Medulla oblongata (tissue), 1 donor: ENCODE measurements around the gene RAP1GAP.
"Not testable (repeated sequence)": the region's sequence is repeated elsewhere in the genome, so short reads cannot be mapped to it uniquely, and the experiment has no call there.

Experiments
- DNase-seq: peaks from one replicate; pipeline ENCODE4 v3.0.0-alpha.2; 2015; ENCODE audit errors: extremely low spot score

The RAP1GAP gene

GRCh38 chr1:21644348-21644747 is 24.8 kb downstream of the RAP1GAP start:
- DNase-seq, result no peak

- no peak for DNase-seq
These were observed 25.5 kb downstream of the RAP1GAP start for GRCh38 chr1:21643624-21644023.

- DNase-seq, result no peak
These were observed 27.0 kb downstream of the RAP1GAP start for GRCh38 chr1:21641967-21642739.

- DNase-seq, result no peak
These were observed 27.6 kb downstream of the RAP1GAP start for GRCh38 chr1:21641537-21641936.

GRCh38 chr1:21641076-21641475 is 28.1 kb downstream of the RAP1GAP start:
- DNase-seq, result no peak

GRCh38 chr1:21640653-21641052 is 28.5 kb downstream of the RAP1GAP start:
- DNase-seq, result no peak

- DNase-seq, result no peak
These were observed 29.5 kb downstream of the RAP1GAP start for GRCh38 chr1:21639594-21640041.

GRCh38 chr1:21638531-21639341 is 30.4 kb downstream of the RAP1GAP start:
- no peak for DNase-seq

- no peak for DNase-seq
These were observed 31.6 kb downstream of the RAP1GAP start for GRCh38 chr1:21637514-21637913.

- no peak for DNase-seq
These were observed 33.1 kb downstream of the RAP1GAP start for GRCh38 chr1:21636029-21636428.

GRCh38 chr1:21634806-21635535 is 34.2 kb downstream of the RAP1GAP start:
- no peak for DNase-seq

- DNase-seq, result no peak
These were observed 35.0 kb downstream of the RAP1GAP start for GRCh38 chr1:21633992-21634805.

GRCh38 chr1:21633141-21633755 is 35.9 kb downstream of the RAP1GAP start:
- DNase-seq, result no peak

GRCh38 chr1:21631944-21632887 is 36.9 kb downstream of the RAP1GAP start:
- no peak for DNase-seq

- DNase-seq, result not testable (repeated sequence)
These were observed 37.6 kb downstream of the RAP1GAP start for GRCh38 chr1:21631590-21631943.

- no peak for DNase-seq
These were observed 38.4 kb downstream of the RAP1GAP start for GRCh38 chr1:21630571-21631343.

- no peak for DNase-seq
These were observed 39.2 kb downstream of the RAP1GAP start for GRCh38 chr1:21629971-21630370.

GRCh38 chr1:21628798-21629393 is 40.3 kb downstream of the RAP1GAP start:
- DNase-seq, result no peak

- no peak for DNase-seq
These were observed 42.2 kb downstream of the RAP1GAP start for GRCh38 chr1:21626921-21627339.
